NT2/D1 (cell line): ENCODE data around the gene RIPOR3.

ENCODE experiments used
- SUZ12 ChIP-seq: IDR thresholded peaks from 2 replicates; pipeline ENCODE4 v1.6.1; 2011; ENCODE audit not compliant: insufficient read length, insufficient read depth; ENCODE audit errors: extremely low read depth
- YY1 ChIP-seq: IDR thresholded peaks from 2 replicates; pipeline ENCODE4 v1.6.1; 2011; ENCODE audit not compliant: insufficient read length, insufficient read depth

GRCh38 chr20:50730765-50731054 is 39.4 kb upstream of the RIPOR3 start:
- TF ChIP-seq SUZ12 (no peak), YY1 (no peak)
